ENCODE data around the gene MSRB2.

MSRB2 gene

DNA sequence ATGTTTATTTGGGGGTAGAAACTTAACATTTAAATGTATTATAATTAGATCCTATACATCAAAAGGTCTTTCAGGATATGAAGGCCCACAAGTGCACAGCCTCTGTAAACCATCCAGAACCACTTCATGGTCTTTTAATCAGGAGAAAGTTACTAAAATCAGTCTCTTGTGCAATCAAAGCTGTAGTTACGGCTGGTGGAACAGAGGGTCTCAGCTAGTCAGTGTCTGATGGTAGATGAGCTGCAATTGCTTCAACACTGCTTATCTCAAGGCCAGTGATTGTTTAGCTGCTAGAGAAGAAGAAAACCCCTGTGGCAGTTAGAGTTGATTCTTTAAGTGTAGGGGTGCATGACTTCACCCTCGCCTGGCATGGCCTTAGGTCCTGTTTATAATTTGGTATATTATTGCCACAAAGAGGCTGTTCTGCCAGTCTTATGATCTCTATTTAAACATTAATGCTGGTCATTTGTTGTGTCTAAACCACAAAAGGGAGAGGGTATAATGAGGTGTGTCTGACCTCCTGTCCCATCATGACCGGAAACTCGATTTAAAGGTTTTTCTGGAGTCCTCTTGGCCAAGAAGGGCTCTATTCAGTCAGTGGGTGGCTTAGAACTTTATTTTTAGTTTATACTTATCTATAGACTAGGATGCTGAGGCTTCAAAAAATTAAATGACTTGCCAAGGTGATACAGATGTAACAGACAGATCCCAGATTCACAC is 21.3 kb downstream of the MSRB2 start:
- Mint-ChIP-seq H3K4me1 (ENCODE audit: low read depth) (no peaks in the 10 kb centered on the region), H3K27ac (no peak overlapping the region)

GRCh38 chr10:23120001-23120934 is 24.9 kb downstream of the MSRB2 start:
- H3K27ac Mint-ChIP-seq, result no peak overlapping the region
- H3K36me3 Mint-ChIP-seq (ENCODE audit: low read depth), result peaks cover 3% of the 10 kb centered on the region
- no peaks in the 10 kb centered on the region for H3K4me1 Mint-ChIP-seq (ENCODE audit: low read depth)
- no peak overlapping the region for H3K4me3 Mint-ChIP-seq
- H3K9me3 Mint-ChIP-seq, result no peaks in the 10 kb centered on the region
- no peaks in the 10 kb centered on the region for H3K27me3 Mint-ChIP-seq (ENCODE audit: low read depth)

More for the DNA sequence above, 21.3 kb downstream of the MSRB2 start:
- Mint-ChIP-seq H3K9me3 (no peaks in the 10 kb centered on the region), H3K4me3 (no peak overlapping the region), H3K36me3 (ENCODE audit: low read depth) (peaks cover 3% of the 10 kb centered on the region), H3K27me3 (ENCODE audit: low read depth) (no peaks in the 10 kb centered on the region)

DNA sequence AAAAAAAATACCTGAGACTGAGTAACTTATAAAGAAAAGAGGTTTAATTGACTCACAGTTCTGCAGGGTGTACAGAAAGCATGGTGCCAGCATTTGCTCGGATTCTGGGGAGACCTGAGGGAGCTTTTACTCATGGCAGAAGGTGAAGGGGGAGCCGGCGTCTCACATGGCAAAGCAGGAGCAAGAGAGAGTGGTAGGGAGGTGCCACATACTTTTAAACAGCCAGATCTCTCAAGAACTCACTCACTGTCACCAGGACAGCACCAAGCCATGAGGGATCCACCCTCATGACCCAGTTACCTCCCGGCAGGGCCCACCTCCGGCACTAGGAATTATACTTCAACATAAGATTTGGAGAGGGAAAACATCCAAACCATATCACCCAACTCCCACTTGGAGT is 25.8 kb downstream of the MSRB2 start:
- no peaks in the 10 kb centered on the region for H3K4me1 Mint-ChIP-seq (ENCODE audit: low read depth)

DNA sequence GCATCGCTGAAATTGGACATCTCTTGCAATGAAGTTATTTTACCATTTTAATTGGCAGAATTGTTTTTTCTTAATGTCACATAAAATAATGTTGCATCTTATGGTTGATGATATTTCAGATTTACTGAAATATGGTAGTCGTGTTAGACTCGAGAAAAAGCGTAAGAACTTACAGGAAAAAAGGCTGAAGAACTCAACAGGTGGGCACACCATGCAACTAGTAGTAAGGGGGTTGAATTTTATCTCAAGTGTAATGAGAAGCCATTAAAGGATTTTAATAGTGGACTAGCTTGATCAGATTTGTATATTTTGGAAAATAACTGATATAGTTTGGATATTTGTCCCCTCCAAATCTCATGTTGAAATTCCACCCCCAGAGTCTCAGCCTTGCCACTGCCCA is 41.1 kb downstream of the MSRB2 start:
- Mint-ChIP-seq H3K4me3 (no peak overlapping the region), H3K36me3 (ENCODE audit: low read depth) (no peaks in the 10 kb centered on the region), H3K9me3 (peaks cover 6% of the 10 kb centered on the region), H3K27ac (no peak overlapping the region), H3K27me3 (ENCODE audit: low read depth) (peaks cover 9% of the 10 kb centered on the region), H3K4me1 (ENCODE audit: low read depth) (no peaks in the 10 kb centered on the region)

More for the DNA sequence above, 25.8 kb downstream of the MSRB2 start:
- H3K27ac Mint-ChIP-seq, result no peak overlapping the region
- peaks cover 3% of the 10 kb centered on the region for H3K36me3 Mint-ChIP-seq (ENCODE audit: low read depth)
- H3K27me3 Mint-ChIP-seq (ENCODE audit: low read depth), result no peaks in the 10 kb centered on the region
- H3K9me3 Mint-ChIP-seq, result no peaks in the 10 kb centered on the region
- no peak overlapping the region for H3K4me3 Mint-ChIP-seq

- Mint-ChIP-seq H3K27me3 (ENCODE audit: low read depth) (peaks cover 9% of the 10 kb centered on the region), H3K9me3 (peaks cover under 1% of the 10 kb centered on the region), H3K36me3 (ENCODE audit: low read depth) (no peaks in the 10 kb centered on the region), H3K4me1 (ENCODE audit: low read depth) (no peaks in the 10 kb centered on the region), H3K4me3 (no peak overlapping the region), H3K27ac (no peak overlapping the region)
Measured at GRCh38 chr10:23139677-23140076, 44.3 kb downstream of the MSRB2 start.

DNA sequence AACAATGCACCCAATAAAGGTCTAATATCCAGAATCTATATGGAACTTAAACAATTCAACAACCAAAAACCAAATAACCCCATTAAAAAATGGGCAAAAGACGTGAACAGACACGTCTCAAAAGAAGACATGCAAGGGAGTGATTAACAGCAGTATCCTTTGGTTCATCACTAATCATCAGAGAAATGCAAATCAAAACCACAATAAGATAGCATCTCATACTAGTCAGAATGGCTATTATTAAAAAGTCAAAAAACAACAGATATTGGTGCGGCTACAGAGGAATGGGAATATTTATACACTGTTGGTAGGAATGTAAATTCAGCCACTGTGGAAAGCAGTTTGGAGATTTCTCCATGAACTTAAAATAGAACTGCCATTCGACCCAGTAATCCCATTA is 46.6 kb downstream of the MSRB2 start:
- Mint-ChIP-seq H3K9me3 (no peaks in the 10 kb centered on the region), H3K4me3 (no peak overlapping the region), H3K27me3 (ENCODE audit: low read depth) (peaks cover 9% of the 10 kb centered on the region), H3K4me1 (ENCODE audit: low read depth) (no peaks in the 10 kb centered on the region), H3K36me3 (ENCODE audit: low read depth) (no peaks in the 10 kb centered on the region), H3K27ac (no peak overlapping the region)

DNA sequence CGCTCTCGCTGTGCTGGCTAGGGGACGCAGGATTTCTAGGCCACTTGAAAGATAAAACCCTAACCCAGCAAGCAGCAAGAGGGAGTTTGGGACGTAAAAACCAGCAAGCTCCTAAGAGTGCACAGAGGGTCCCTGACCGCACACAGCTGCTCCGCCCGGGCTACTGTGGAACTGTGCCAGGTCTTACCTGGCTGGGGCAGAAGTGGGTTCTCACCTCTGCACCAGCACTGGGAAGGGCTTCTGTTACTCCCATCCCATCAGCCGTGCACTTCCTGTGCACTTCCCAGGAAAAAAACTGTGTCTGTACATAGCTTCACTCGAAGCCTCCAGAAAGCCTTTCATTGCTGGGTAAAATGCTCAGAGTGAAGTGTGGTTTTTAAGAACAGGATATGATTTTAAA is 50.9 kb downstream of the MSRB2 start:
- no peaks in the 10 kb centered on the region for H3K9me3 Mint-ChIP-seq
- H3K4me1 Mint-ChIP-seq (ENCODE audit: low read depth), result no peaks in the 10 kb centered on the region
- no peak overlapping the region for H3K4me3 Mint-ChIP-seq
- no peak overlapping the region for H3K27ac Mint-ChIP-seq
- H3K27me3 Mint-ChIP-seq (ENCODE audit: low read depth), result no peaks in the 10 kb centered on the region
- no peaks in the 10 kb centered on the region for H3K36me3 Mint-ChIP-seq (ENCODE audit: low read depth)

- Mint-ChIP-seq H3K4me1 (ENCODE audit: low read depth) (no peaks in the 10 kb centered on the region), H3K27ac (no peak overlapping the region), H3K4me3 (no peak overlapping the region), H3K9me3 (no peaks in the 10 kb centered on the region), H3K27me3 (ENCODE audit: low read depth) (no peaks in the 10 kb centered on the region), H3K36me3 (ENCODE audit: low read depth) (no peaks in the 10 kb centered on the region)
Measured at GRCh38 chr10:23147035-23147434, 51.7 kb downstream of the MSRB2 start.

DNA sequence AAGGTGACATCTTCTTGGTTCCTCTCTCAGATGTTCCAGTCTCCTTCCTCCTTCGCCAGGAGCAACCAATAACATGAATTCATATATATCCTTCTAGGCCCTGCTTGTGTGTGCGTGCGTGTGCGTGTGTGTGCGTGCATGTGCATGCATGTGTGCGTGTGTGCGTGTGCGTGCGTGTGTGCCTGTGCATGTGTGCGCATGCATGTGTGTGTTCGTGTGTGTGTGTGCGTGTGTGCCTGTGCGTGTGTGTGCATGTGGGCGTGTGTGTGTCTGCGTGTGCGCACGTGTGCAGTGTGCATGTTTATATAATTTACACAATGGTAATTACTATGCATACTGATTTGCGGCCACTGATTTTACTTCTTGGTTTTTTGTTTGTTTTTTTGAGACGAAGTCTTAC is 52.8 kb downstream of the MSRB2 start:
- no peaks in the 10 kb centered on the region for H3K36me3 Mint-ChIP-seq (ENCODE audit: low read depth)
- H3K27me3 Mint-ChIP-seq (ENCODE audit: low read depth), result no peaks in the 10 kb centered on the region
- no peak overlapping the region for H3K27ac Mint-ChIP-seq
- no peaks in the 10 kb centered on the region for H3K4me1 Mint-ChIP-seq (ENCODE audit: low read depth)
- H3K9me3 Mint-ChIP-seq, result no peaks in the 10 kb centered on the region
- H3K4me3 Mint-ChIP-seq, result no peak overlapping the region

GRCh38 chr10:23150091-23150490 is 54.7 kb downstream of the MSRB2 start:
- Mint-ChIP-seq H3K36me3 (ENCODE audit: low read depth) (no peaks in the 10 kb centered on the region), H3K4me3 (no peak overlapping the region), H3K27ac (no peak overlapping the region), H3K9me3 (no peaks in the 10 kb centered on the region), H3K4me1 (ENCODE audit: low read depth) (no peaks in the 10 kb centered on the region), H3K27me3 (ENCODE audit: low read depth) (no peaks in the 10 kb centered on the region)

GRCh38 chr10:23150610-23151009 is 55.2 kb downstream of the MSRB2 start:
- H3K27me3 Mint-ChIP-seq (ENCODE audit: low read depth), result no peaks in the 10 kb centered on the region
- H3K9me3 Mint-ChIP-seq, result no peaks in the 10 kb centered on the region
- no peaks in the 10 kb centered on the region for H3K36me3 Mint-ChIP-seq (ENCODE audit: low read depth)
- H3K4me1 Mint-ChIP-seq (ENCODE audit: low read depth), result no peaks in the 10 kb centered on the region
- H3K4me3 Mint-ChIP-seq, result no peak overlapping the region
- H3K27ac Mint-ChIP-seq, result no peak overlapping the region

DNA sequence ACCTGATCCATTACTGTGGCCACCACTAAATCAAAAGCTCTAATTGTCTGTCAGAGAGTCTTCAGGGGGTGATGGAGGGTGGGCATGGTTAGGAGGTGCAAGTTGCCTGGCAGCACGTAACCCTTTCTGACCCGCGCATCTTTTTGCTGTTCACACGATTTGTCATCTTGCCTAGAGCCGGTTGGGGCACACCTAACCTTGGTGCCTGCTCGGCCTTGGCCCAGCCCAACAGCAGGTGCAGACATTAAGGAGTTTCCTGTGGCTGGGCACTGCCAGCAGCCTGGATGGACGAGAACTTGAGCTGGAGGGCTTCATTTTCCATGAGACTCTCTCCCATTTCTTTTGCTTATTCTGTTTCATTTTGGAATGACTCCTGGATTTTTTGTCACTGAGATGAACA is 55.7 kb downstream of the MSRB2 start:
- Mint-ChIP-seq H3K27ac (no peak overlapping the region), H3K9me3 (no peaks in the 10 kb centered on the region), H3K4me1 (ENCODE audit: low read depth) (no peaks in the 10 kb centered on the region), H3K36me3 (ENCODE audit: low read depth) (no peaks in the 10 kb centered on the region), H3K4me3 (no peak overlapping the region), H3K27me3 (ENCODE audit: low read depth) (no peaks in the 10 kb centered on the region)

- H3K27ac Mint-ChIP-seq, result no peak overlapping the region
- H3K36me3 Mint-ChIP-seq (ENCODE audit: low read depth), result no peaks in the 10 kb centered on the region
- no peaks in the 10 kb centered on the region for H3K9me3 Mint-ChIP-seq
- H3K4me1 Mint-ChIP-seq (ENCODE audit: low read depth), result peaks cover 7% of the 10 kb centered on the region
- H3K27me3 Mint-ChIP-seq (ENCODE audit: low read depth), result peaks cover 4% of the 10 kb centered on the region
- H3K4me3 Mint-ChIP-seq, result no peak overlapping the region
Measured at GRCh38 chr10:23155169-23155568, 59.8 kb downstream of the MSRB2 start.

- peaks cover 7% of the 10 kb centered on the region for H3K4me1 Mint-ChIP-seq (ENCODE audit: low read depth)
- H3K36me3 Mint-ChIP-seq (ENCODE audit: low read depth), result no peaks in the 10 kb centered on the region
- no peak overlapping the region for H3K4me3 Mint-ChIP-seq
- H3K27me3 Mint-ChIP-seq (ENCODE audit: low read depth), result peaks cover 8% of the 10 kb centered on the region
- no peak overlapping the region for H3K27ac Mint-ChIP-seq
- H3K9me3 Mint-ChIP-seq, result no peaks in the 10 kb centered on the region
Measured at GRCh38 chr10:23156447-23157150, 61.2 kb downstream of the MSRB2 start.

Data from T-helper 1 cell treated with Interleukin-12 subunit alpha and Interleukin-12 subunit beta and Interleukin-4 antibody, amounts not matched to agents 30 μg/mL and 1 μg/mL, for 36 hours (primary cell).